ENCODE measurements around the gene HYOU1.

Gene HYOU1

DNA sequence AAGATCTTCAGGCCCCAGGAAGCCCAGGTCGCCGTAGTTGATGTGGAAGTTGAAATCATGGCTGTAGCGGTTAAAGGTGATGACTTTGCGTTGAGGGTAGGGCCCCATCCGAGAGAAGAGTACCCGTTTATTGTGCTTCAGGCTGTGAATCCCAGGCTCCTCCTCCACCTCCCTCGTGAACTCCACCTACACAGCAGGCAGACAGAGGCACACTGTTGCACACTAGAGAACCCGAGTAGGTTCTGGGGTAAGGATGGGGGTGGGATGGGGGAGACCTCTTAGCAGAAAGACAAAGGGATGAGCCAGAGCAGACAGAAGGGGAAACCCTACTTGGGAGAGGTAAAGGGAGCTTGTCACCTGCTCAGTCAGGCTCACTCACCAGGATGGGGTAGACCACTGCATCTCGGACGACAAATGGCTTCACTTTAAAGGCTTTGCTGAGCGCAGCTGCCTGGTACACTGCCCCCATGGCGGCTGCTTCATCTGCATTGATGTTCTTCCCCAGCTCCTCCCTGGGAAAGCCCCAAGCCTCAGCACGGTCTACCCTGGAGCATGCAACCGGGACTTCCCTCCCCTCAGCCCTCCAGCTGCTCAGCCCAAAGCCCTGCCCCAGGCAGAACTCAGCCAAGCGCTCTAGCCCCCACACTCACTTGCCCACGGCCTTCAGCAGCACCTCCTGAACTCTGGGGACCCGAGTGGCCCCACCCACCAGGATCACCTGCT, 5.4 kb downstream of the HYOU1 start:
- Histone ChIP-seq H3K36me3 (peaks cover 71% of the 10 kb centered on the region), H3K4me3 (ENCODE audit: low read depth in 1 of 2, low read length in 1 of 2) (no peak overlapping the region), H3K27me3 (no peaks in the 10 kb centered on the region), H3K9me3 (no peaks in the 10 kb centered on the region), H3K4me1 (ENCODE audit: control insufficient read depth in 1 of 2, insufficient read depth in 1 of 2, low read depth in 1 of 2, low read length in 1 of 2) (peaks cover 9% of the 10 kb centered on the region in 2 experiments), H3K27ac (no peak overlapping the region)
- TF ChIP-seq CTCF (IDR thresholded peaks at IDR 0.05) = no peak

DNA sequence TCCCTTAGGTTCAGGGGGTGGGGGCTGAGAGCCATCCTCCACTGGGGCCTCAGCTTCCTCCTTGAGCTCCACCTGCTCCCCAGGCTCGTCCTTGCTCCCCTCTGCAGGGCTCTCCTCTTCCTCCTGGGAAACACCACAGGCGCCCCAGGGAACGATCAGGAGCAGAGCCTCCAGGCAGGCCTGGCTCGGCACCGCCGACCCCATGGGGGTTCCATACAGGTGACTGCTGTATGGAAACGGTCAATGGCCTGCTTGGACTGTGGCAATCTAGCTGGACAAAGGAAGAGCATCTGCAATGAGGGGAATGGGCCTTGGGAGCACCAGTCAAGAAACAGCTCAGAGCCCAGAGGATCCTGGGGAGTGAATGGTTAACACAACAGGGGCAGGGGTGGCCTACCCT, 7.9 kb downstream of the HYOU1 start:
- no peak for TF ChIP-seq CTCF (IDR thresholded peaks at IDR 0.05)
- no peak overlapping the region for H3K27ac ChIP-seq
- H3K9me3 ChIP-seq = no peaks in the 10 kb centered on the region
- peaks cover 71% of the 10 kb centered on the region for H3K36me3 ChIP-seq
- H3K27me3 ChIP-seq = no peaks in the 10 kb centered on the region
- H3K4me3 ChIP-seq (ENCODE audit: low read depth in 1 of 2, low read length in 1 of 2) = no peak overlapping the region
- H3K4me1 ChIP-seq (ENCODE audit: control insufficient read depth in 1 of 2, insufficient read depth in 1 of 2, low read depth in 1 of 2, low read length in 1 of 2) = no peaks in the 10 kb centered on the region

DNA sequence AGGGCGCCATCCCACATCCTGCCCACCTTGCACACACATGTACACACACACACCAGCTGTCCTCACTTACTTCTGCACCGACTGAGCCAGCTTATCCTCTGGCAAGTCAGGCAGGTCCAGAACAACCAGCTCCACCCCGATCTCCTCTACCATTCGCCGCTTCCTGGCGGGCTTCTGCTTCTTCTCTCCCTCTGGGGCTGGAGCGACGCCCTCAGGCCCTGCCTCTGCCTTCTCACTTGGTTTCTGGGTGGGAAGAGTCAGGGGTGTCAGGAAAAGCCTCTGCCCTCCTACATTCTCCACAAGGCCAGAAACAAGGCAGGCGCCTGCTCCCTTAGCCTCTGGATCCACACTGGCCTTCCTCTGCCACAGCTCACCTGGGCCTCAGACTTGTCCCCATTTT, 8.4 kb downstream of the HYOU1 start:
- H3K4me3 ChIP-seq (ENCODE audit: low read depth in 1 of 2, low read length in 1 of 2) = no peak overlapping the region
- TF ChIP-seq CTCF (IDR thresholded peaks at IDR 0.05) = no peak
- no peak overlapping the region for H3K27ac ChIP-seq
- peaks cover 68% of the 10 kb centered on the region for H3K36me3 ChIP-seq
- no peaks in the 10 kb centered on the region for H3K27me3 ChIP-seq
- H3K4me1 ChIP-seq (ENCODE audit: control insufficient read depth in 1 of 2, insufficient read depth in 1 of 2, low read depth in 1 of 2, low read length in 1 of 2) = no peaks in the 10 kb centered on the region
- H3K9me3 ChIP-seq = no peaks in the 10 kb centered on the region

- no peaks in the 10 kb centered on the region for H3K4me1 ChIP-seq (ENCODE audit: control insufficient read depth in 1 of 2, insufficient read depth in 1 of 2, low read depth in 1 of 2, low read length in 1 of 2)
- H3K4me3 ChIP-seq (ENCODE audit: low read depth in 1 of 2, low read length in 1 of 2) = no peak overlapping the region
- H3K9me3 ChIP-seq = no peaks in the 10 kb centered on the region
- no peaks in the 10 kb centered on the region for H3K27me3 ChIP-seq
- TF ChIP-seq CTCF (IDR thresholded peaks at IDR 0.05) = no peak
- H3K27ac ChIP-seq = no peak overlapping the region
- H3K36me3 ChIP-seq = peaks cover 58% of the 10 kb centered on the region
Measured at GRCh38 chr11:119047205-119047604, 9.8 kb downstream of the HYOU1 start.

- Histone ChIP-seq H3K9me3 (no peaks in the 10 kb centered on the region), H3K27me3 (no peaks in the 10 kb centered on the region), H3K4me3 (ENCODE audit: low read depth in 1 of 2, low read length in 1 of 2) (no peak overlapping the region), H3K27ac (no peak overlapping the region), H3K36me3 (peaks cover 51% of the 10 kb centered on the region), H3K4me1 (ENCODE audit: control insufficient read depth in 1 of 2, insufficient read depth in 1 of 2, low read depth in 1 of 2, low read length in 1 of 2) (no peaks in the 10 kb centered on the region)
- TF ChIP-seq CTCF (IDR thresholded peaks at IDR 0.05) = no peak
Measured at GRCh38 chr11:119046489-119046888, 10.5 kb downstream of the HYOU1 start.
